Type B pancreatic cell (in vitro differentiated cells): ENCODE results near the gene BCL10. TPM values are rescaled to one million over a fixed set of nuclear protein-coding genes. Genes with fewer than 3 reads are reported as not detected.

Source experiments
- DNase-seq: peaks from one replicate; pipeline ENCODE4 v3.0.0; 2021; ENCODE audit warnings: mixed read lengths; ENCODE audit not compliant: unreplicated experiment; ENCODE audit errors: extremely low spot score
- H3K27ac Mint-ChIP-seq: 2 replicates; pipeline ENCODE4 v1.8.0; 2021; ENCODE audit warnings: mild to moderate bottlenecking, mixed read lengths
- H3K27me3 Mint-ChIP-seq: 2 replicates; pipeline ENCODE4 v1.8.0; 2021; ENCODE audit warnings: mixed read lengths
- H3K36me3 Mint-ChIP-seq: 2 replicates; pipeline ENCODE4 v1.8.0; 2021; ENCODE audit warnings: mixed read lengths
- H3K4me1 Mint-ChIP-seq: one replicate; pipeline ENCODE4 v1.8.0; 2021; ENCODE audit warnings: mixed read lengths; ENCODE audit not compliant: unreplicated experiment
- H3K4me3 Mint-ChIP-seq: 2 replicates; pipeline ENCODE4 v1.8.0; 2021; ENCODE audit warnings: mild to moderate bottlenecking, mixed read lengths
- H3K9me3 Mint-ChIP-seq: 2 replicates; pipeline ENCODE4 v1.8.0; 2021; ENCODE audit warnings: mixed read lengths
- total RNA-seq: library from RNA; stranded (reverse); gene quantifications from 2 replicates; pipeline ENCODE4 v1.2.1, GENCODE V29; 2021; ENCODE audit warnings: low replicate concordance
- TF ChIP-seq, protein P1 (sequence below): fragments of 200-600 bp; sonication (generic); conservative IDR thresholded peaks from 2 replicates; pipeline ENCODE4 v1.5.0; 2021; ENCODE audit warnings: antibody characterized with exemption, mild to moderate bottlenecking

The BCL10 gene
- total RNA-seq, 1 donor from 2014 or later: 25.0 TPM

GRCh38 chr1:85228972-85229371 lies 47.5 kb downstream of the BCL10 start:
- Mint-ChIP-seq H3K4me1 (peaks cover 33% of the 10 kb centered on the region), H3K27ac (peak overlapping the region; percentile 21), H3K27me3 (no peaks in the 10 kb centered on the region), H3K9me3 (peaks cover 4% of the 10 kb centered on the region), H3K36me3 (no peaks in the 10 kb centered on the region), H3K4me3 (no peak overlapping the region)
- no peak for DNase-seq
- TF ChIP-seq, protein P1, sequence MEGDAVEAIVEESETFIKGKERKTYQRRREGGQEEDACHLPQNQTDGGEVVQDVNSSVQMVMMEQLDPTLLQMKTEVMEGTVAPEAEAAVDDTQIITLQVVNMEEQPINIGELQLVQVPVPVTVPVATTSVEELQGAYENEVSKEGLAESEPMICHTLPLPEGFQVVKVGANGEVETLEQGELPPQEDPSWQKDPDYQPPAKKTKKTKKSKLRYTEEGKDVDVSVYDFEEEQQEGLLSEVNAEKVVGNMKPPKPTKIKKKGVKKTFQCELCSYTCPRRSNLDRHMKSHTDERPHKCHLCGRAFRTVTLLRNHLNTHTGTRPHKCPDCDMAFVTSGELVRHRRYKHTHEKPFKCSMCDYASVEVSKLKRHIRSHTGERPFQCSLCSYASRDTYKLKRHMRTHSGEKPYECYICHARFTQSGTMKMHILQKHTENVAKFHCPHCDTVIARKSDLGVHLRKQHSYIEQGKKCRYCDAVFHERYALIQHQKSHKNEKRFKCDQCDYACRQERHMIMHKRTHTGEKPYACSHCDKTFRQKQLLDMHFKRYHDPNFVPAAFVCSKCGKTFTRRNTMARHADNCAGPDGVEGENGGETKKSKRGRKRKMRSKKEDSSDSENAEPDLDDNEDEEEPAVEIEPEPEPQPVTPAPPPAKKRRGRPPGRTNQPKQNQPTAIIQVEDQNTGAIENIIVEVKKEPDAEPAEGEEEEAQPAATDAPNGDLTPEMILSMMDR: no peak

- H3K27me3 Mint-ChIP-seq: no peaks in the 10 kb centered on the region
Measured at GRCh38 chr1:85225624-85226380, 50.6 kb downstream of the BCL10 start.

DNA sequence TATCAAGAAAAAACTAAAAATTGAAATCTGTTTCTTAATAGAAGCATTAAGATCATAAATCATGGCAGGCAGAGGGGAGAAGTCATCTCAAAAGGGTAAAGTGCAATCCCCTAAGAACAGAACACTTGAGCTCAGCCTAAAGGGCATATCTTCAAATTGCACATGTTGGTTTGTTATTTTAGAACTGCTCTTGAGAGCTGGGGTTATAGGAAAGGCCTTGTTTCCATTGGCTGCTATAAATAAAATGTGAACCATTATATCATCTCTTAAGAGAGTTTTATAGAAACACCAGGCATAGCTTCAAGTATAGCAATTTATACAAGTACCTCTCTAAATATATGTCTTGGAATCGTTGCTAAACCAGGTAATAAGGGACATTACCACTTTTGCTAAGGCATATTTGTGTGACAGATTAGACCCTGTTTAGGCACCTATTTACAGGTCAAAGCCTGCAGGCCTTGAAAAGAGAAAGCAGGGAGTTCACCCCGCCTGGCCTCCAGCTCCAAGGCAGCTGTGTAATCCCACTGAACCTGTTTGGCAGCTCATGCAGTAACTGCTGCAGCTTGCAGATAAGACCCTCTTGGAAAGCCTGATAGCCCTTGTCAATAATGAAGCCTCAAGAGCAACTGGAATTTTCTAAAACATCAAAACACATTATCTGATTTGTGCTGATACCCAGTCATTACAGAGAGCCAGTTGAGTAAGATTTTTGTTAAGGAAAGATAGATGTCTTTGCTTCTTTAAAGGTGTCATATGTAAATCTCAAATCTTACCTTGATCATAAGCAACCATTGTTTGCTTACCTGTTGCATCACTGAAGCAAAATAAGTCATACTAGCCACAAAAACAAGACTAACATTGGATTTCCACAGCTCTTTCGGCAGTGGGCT lies 51.5 kb downstream of the BCL10 start:
- TF ChIP-seq, protein P1: no peak
- peak overlapping the region; percentile 95 for H3K27ac Mint-ChIP-seq
- no peak for DNase-seq
- peak overlapping the region; percentile 79 for H3K4me3 Mint-ChIP-seq
- H3K36me3 Mint-ChIP-seq: no peaks in the 10 kb centered on the region
- H3K27me3 Mint-ChIP-seq: no peaks in the 10 kb centered on the region
- no peaks in the 10 kb centered on the region for H3K9me3 Mint-ChIP-seq
- peaks cover 37% of the 10 kb centered on the region for H3K4me1 Mint-ChIP-seq

More at GRCh38 chr1:85225624-85226380, 50.6 kb downstream of the BCL10 start:
- H3K27ac Mint-ChIP-seq: peak overlapping the region; percentile 95
- H3K9me3 Mint-ChIP-seq: peaks cover 4% of the 10 kb centered on the region
- H3K4me1 Mint-ChIP-seq: peaks cover 36% of the 10 kb centered on the region
- TF ChIP-seq, protein P1: no peak
- no peaks in the 10 kb centered on the region for H3K36me3 Mint-ChIP-seq
- peak overlapping the region; percentile 79 for H3K4me3 Mint-ChIP-seq
- DNase-seq: no peak

DNA sequence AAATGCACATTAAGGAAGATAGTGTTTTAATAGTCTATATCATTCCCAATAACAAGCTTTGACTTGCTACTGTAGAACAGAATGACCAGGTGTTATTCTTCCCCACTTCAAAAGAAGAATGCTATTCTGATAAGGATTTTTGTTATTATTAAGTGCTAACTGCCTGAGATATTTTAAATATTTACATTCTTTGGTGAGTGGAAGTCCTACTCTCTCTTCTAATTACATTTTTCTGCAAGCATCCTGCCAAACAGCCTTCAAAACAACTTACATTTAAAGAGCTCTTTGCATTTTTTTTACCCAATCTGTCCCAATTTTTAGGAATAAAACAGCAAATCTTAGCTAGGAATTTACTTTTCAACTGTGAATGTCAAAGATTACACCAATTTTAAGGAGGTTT lies 52.1 kb downstream of the BCL10 start:
- H3K36me3 Mint-ChIP-seq: no peaks in the 10 kb centered on the region
- H3K4me1 Mint-ChIP-seq: peaks cover 35% of the 10 kb centered on the region
- DNase-seq: no peak
- no peaks in the 10 kb centered on the region for H3K27me3 Mint-ChIP-seq
- H3K9me3 Mint-ChIP-seq: no peaks in the 10 kb centered on the region
- H3K4me3 Mint-ChIP-seq: peak overlapping the region; percentile 79
- TF ChIP-seq, protein P1: no peak
- H3K27ac Mint-ChIP-seq: peak overlapping the region; percentile 95

DNA sequence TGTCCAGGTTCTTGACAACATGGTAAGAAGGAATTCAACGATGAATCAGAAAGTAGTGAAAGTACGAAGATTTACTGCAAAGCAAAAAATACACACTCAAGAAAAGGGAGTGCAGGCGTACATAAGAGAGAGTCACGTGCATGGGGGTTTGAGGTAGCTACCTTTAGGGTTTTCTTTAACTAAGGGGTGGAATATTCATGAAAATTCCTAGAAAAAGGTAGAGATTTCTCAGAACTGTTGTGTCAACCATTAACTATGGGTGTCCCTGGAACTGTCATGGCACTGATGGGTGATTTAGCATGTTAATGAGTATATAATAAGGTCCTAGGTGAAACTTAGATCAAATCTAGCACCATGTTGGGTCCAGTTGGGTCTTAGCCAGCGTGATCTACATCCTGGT lies 53.1 kb downstream of the BCL10 start:
- no peak overlapping the region for H3K27ac Mint-ChIP-seq
- DNase-seq: no peak
- no peaks in the 10 kb centered on the region for H3K36me3 Mint-ChIP-seq
- TF ChIP-seq, protein P1: no peak
- no peaks in the 10 kb centered on the region for H3K9me3 Mint-ChIP-seq
- H3K4me3 Mint-ChIP-seq: no peak overlapping the region
- H3K27me3 Mint-ChIP-seq: no peaks in the 10 kb centered on the region
- H3K4me1 Mint-ChIP-seq: peaks cover 29% of the 10 kb centered on the region
